Mucosa of descending colon (tissue), 3 donors: ENCODE measurements around the gene SLC39A13. TPM values are rescaled to one million over a fixed set of nuclear protein-coding genes. Genes with fewer than 3 reads are reported as not detected.
A peak's percentile ranks its signal among the peaks of the same experiment; 100 is the strongest.

Experiments
- ATAC-seq: fragments of 200-7000 bp; cut with Tn5 transposase; one replicate; pipeline ENCODE4 v1.9.1; 2020; ENCODE audit warnings: mild to moderate bottlenecking, moderate library complexity
- DNase-seq, 3 donors: peaks; one replicate each; pipeline ENCODE4 v3.0.0-alpha.2; 2020
- H3K36me3 ChIP-seq: fragments of 200-600 bp; one replicate; pipeline ENCODE4 v1.8.0; 2021; ENCODE audit warnings: low read depth, mild to moderate bottlenecking
- H3K4me1 ChIP-seq: fragments of 200-600 bp; one replicate; pipeline ENCODE4 v1.8.0; 2021; ENCODE audit warnings: low read depth, mild to moderate bottlenecking
- H3K4me3 ChIP-seq: fragments of 200-600 bp; one replicate; pipeline ENCODE4 v1.8.0; 2021; ENCODE audit warnings: mild to moderate bottlenecking
- H3K9me3 ChIP-seq: fragments of 200-600 bp; one replicate; pipeline ENCODE4 v1.8.0; 2021; ENCODE audit warnings: mild to moderate bottlenecking
- intact Hi-C, 2 donors: fragments of 100-400 bp; cut with DNase I in 1 of 2; cut with micrococcal nuclease in 1 of 2; formaldehyde crosslinking; loops; one replicate each; pipeline versions ENCODE4 v1.11.0 to v1.11.1; 2022; cut with DNase I, micrococcal nuclease
- total RNA-seq, 3 donors: library from RNA; stranded (reverse); fragmentation: NEBNext Ultra II Directional in 2 of 3; extraction: Animal tissue kit (Norgen Biotek cat#: 25700) in 2 of 3; gene quantifications; one replicate each; pipeline versions ENCODE4 v1.2.1 to v1.2.4, GENCODE V29; 2021 to 2023
- TF ChIP-seq, protein P1 (sequence below): fragments of 200-600 bp; IDR thresholded peaks from one replicate; pipeline ENCODE4 v1.8.0; 2022; ENCODE audit warnings: antibody characterized with exemption, mild to moderate bottlenecking
- donor health status: DM: no; HTN: no; CAD: no; lungs with moderate emphysema.
- donor health status: DM: no; HTN: no; CAD: no.
- donor health status: DM: no; HTN: yes; CAD: no.

Gene SLC39A13
- total RNA-seq, 3 donors from 2014 or later, result 14.4 to 30.9 (median 21.4) TPM

DNA sequence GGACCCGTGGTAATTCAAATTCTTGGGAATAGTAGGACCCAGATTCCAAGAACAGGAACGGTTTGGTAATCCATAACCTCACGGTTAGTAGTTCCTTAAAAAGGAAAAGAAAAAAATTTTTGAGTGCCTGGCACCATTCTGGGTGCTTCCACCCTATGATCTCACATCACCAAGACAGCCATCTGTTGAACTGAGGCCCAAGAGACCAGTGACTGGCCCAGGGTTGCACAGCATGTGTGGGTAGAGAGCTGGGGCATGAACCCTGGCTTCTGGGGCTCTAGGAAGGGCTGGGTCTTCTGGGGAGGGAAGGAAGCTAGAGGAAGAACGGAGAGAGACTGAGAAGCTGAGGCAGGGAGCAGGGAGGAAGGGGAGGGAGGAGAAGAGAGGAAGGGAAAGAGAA, 25.3 kb upstream of the SLC39A13 start:
- no peak overlapping the region for H3K4me3 ChIP-seq
- no peaks in the 10 kb centered on the region for H3K36me3 ChIP-seq
- DNase-seq (no peak), ATAC-seq (no peak)
- TF ChIP-seq, protein P1, sequence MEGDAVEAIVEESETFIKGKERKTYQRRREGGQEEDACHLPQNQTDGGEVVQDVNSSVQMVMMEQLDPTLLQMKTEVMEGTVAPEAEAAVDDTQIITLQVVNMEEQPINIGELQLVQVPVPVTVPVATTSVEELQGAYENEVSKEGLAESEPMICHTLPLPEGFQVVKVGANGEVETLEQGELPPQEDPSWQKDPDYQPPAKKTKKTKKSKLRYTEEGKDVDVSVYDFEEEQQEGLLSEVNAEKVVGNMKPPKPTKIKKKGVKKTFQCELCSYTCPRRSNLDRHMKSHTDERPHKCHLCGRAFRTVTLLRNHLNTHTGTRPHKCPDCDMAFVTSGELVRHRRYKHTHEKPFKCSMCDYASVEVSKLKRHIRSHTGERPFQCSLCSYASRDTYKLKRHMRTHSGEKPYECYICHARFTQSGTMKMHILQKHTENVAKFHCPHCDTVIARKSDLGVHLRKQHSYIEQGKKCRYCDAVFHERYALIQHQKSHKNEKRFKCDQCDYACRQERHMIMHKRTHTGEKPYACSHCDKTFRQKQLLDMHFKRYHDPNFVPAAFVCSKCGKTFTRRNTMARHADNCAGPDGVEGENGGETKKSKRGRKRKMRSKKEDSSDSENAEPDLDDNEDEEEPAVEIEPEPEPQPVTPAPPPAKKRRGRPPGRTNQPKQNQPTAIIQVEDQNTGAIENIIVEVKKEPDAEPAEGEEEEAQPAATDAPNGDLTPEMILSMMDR, result no peak
- no peaks in the 10 kb centered on the region for H3K9me3 ChIP-seq
- intact Hi-C loops, result no loop called here
- H3K4me1 ChIP-seq, result no peaks in the 10 kb centered on the region

DNA sequence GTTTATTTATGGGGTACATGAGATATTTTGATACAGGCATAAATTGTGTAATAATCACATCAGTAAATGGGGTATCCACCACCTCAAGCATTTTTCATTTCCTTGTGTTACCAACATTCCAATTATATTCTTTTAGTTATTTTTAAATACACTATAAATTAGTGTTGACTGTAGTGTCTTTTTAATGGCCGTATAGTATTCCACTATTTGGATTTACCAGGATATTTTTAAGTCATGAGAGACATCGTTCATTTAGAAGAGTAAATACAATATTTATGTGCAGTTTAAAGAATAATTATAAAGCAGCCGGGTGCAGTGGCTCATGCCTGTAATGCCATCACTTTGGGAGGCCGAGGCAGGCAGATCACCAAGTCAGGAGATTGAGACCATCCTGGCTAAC, 23.9 kb upstream of the SLC39A13 start:
- DNase-seq (no peak), ATAC-seq (no peak)
- Histone ChIP-seq H3K9me3 (no peaks in the 10 kb centered on the region), H3K36me3 (no peaks in the 10 kb centered on the region), H3K4me1 (no peaks in the 10 kb centered on the region), H3K4me3 (no peak overlapping the region)
- TF ChIP-seq, protein P1, result no peak
- intact Hi-C loops, result no loop called here

DNA sequence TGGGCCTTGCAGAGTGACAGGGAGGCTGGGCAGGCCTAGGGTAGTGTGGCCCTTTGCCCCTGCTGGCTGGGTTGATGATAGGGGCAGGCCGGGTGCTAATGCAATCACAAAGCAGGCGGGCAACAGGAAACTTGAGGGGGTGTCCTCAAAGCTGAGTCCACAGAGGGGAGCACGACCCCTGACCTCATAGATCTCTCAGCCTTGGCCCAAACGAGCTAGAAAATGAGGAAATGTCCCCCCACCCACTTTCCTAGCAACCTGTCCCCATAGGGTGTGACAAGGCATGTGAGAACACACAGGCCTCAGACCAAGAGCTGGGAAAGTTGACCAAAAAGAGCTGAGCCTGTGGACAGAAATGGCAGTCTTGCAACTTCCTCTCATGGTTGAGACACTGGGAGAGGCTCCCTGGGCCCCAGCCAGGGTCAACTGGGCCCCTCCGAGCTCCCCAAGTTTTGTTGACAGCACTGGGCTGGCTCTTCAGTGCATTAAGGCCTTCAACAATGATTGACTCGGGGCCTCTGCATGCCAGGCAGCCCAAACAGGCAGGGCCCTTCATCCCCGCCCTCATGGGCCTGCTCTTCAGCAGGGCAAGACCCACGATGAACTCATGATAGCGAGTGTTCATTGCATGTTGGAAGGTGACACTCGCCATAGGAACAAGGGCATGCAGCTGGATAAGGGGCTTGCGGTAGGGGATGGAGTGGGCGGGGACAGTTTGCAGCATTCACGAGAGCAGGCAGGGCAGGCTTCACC, 20.3 kb upstream of the SLC39A13 start:
- no peak for ATAC-seq
- Histone ChIP-seq H3K9me3 (no peaks in the 10 kb centered on the region), H3K36me3 (no peaks in the 10 kb centered on the region), H3K4me1 (no peaks in the 10 kb centered on the region), H3K4me3 (no peak overlapping the region)
- TF ChIP-seq, protein P1, result no peak
- intact Hi-C loops, result no loop called here
- peak in 1 of 3 donors; percentile 40 for DNase-seq

DNA sequence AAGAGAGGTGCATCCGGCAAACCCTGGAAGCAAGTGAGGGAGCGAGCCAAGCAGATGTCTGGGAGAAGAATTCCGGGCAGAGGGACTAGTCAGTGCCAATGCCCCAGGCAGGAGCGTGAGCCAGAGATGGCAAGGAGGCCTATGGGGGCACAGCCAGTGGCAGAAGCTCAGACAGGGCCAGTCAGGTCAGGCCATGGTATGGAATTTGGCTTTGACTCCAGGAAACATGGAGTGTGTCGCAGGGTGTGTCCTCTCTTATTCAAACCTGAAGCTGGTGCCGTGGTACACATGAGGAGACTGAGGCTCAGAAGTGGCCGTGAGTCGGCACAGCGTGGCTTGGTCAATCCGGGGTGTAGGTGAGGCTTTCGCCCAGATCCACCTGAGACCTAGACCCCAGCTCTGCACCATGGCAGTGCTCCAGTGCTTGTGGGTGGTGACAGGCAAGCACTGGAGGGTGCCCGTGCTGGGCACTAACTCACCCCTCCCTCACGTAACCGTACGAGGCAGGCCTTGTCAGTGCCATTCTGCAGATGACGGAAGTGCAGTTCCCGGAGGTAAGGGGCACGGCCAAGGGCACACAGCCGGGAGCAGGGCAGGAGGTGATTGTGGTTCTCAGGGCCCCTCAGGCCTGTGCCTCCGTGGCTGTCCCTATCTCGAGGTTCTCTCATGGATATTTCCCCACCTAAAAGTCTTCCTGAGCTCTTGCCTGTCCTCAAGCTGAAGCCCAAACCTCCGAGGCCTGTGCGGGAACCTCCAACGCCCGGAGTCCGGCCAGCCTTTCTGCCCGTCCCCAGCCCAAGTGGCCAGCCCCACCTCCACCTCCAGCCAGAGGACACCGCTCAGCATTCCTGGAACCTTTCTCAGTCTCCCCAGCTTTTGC, 19.5 kb upstream of the SLC39A13 start:
- intact Hi-C loops, result no loop called here
- no peaks in the 10 kb centered on the region for H3K9me3 ChIP-seq
- DNase-seq, result peak in 1 of 3 donors; percentile 44
- no peak overlapping the region for H3K4me3 ChIP-seq
- H3K4me1 ChIP-seq, result no peaks in the 10 kb centered on the region
- ATAC-seq, result no peak
- no peaks in the 10 kb centered on the region for H3K36me3 ChIP-seq
- TF ChIP-seq, protein P1, result no peak

DNA sequence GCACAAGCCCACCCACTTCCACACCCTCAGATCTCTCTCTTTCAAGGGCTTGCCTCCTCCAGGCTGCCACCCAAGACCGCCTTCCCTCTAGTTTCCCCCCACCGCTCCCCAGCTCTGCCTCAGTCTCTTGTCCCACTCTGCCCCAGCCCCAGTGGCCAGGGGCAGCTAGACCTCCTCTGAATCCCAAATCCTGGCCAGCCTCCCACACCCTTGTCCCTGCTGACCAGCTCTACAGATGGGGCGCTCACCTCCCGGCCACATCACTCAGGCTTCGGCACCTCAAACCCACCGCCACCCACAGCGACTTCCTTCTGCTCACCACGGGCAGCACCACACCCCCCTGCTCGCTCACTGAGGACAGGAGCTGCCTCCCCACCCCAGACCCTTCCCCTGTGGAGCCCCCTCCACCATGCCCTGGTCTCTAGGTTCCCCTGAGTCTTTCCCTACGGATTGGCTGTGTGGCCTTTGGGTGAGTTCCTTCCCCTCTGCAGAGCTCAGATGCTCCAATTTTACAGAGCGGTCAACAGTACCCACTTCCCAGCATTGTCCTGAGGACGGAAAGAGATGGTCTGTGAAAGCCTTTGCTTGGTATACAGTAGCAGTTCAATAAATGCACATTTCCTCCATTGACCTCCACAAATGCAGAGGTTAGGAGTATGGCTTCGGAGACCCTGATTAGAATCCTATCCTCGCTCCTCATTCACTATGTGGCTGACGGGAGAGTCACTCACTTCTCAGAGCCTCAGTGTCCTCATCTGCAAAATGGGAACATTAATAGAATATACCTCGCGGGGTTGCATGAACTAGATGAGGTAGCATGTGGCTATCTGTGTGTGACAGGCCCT, 18.6 kb upstream of the SLC39A13 start:
- DNase-seq, result peak in 1 of 3 donors; percentile 60
- no peaks in the 10 kb centered on the region for H3K9me3 ChIP-seq
- TF ChIP-seq, protein P1, result no peak
- intact Hi-C loops, result no loop called here
- ATAC-seq, result no peak
- H3K4me1 ChIP-seq, result peaks cover 3% of the 10 kb centered on the region
- H3K4me3 ChIP-seq, result no peak overlapping the region
- H3K36me3 ChIP-seq, result no peaks in the 10 kb centered on the region
